ENCODE data around the gene ZBTB17. TPM values are rescaled to one million over a fixed set of nuclear protein-coding genes. Genes with fewer than 3 reads are reported as not detected.

Gene ZBTB17
- total and polyA plus RNA-seq, 9 of the 15 experiments (the other 6 are each of a cell fraction or from before 2014, with no cell fraction given): 1.1 to 53.4 (median 29.6) TPM

DNA sequence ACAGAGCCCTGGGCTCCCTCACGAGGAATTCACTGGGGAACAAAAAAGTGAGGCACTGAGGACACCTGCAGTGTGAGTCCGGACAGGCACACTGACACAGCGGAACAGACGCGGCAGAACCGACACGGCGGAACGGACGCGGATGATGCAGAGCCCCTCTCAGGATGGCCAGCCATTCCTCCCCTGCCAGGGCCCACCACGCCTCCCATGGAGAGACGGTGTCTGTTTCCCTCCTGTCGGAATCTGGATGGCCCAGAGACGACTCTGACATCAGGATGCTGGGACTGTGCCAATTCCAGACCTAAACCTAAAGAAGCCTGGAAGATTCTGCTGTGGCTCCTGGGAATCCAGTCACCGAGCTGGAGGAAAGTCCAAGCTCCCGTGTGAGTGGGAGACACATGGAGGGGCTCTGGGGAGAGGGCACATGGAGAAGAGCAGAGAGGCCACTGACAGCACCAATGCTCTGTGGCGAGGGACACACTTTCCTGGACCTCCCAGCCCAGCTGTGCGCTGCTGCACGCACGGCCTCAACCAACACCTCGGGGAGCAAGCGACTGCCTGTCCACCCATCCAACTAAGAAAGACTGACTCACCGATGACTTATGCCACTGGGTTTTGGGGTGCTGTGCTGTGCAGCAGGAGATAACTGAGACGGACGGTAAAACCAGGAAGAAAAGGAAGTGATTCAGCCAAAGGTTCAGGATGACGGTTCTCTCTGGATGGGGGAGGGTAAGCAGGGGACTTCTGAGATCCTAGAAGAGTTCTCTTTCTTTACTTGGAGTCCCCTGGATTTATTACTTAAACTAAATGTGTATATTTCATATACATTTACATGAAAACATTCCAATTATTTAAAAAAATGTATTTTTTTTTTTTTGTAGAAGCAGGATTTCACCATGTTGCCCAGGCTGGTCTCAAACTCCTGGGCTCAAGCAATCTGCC is 23.3 kb downstream of the ZBTB17 start (continued):
- TF ChIP-seq, protein P1, sequence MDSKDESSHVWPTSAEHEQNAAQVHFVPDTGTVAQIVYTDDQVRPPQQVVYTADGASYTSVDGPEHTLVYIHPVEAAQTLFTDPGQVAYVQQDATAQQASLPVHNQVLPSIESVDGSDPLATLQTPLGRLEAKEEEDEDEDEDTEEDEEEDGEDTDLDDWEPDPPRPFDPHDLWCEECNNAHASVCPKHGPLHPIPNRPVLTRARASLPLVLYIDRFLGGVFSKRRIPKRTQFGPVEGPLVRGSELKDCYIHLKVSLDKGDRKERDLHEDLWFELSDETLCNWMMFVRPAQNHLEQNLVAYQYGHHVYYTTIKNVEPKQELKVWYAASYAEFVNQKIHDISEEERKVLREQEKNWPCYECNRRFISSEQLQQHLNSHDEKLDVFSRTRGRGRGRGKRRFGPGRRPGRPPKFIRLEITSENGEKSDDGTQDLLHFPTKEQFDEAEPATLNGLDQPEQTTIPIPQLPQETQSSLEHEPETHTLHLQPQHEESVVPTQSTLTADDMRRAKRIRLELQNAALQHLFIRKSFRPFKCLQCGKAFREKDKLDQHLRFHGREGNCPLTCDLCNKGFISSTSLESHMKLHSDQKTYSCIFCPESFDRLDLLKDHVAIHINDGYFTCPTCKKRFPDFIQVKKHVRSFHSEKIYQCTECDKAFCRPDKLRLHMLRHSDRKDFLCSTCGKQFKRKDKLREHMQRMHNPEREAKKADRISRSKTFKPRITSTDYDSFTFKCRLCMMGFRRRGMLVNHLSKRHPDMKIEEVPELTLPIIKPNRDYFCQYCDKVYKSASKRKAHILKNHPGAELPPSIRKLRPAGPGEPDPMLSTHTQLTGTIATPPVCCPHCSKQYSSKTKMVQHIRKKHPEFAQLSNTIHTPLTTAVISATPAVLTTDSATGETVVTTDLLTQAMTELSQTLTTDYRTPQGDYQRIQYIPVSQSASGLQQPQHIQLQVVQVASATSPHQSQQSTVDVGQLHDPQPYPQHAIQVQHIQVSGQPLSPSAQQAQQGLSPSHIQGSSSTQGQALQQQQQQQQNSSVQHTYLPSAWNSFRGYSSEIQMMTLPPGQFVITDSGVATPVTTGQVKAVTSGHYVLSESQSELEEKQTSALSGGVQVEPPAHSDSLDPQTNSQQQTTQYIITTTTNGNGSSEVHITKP (IDR thresholded peaks at IDR 0.05; ENCODE audit: partially characterized antibody): peak; percentile 91
- no peak for TF ChIP-seq ZSCAN32 (CRISPR knock-in tag; IDR thresholded peaks at IDR 0.05)
- peak; percentile 93 for TF ChIP-seq CBFA2T2 (conservative IDR thresholded peaks at IDR 0.05)
- TF ChIP-seq ZNF384 (IDR thresholded peaks at IDR 0.05; ENCODE audit: low read depth, low read length): peak; percentile 59
- peak; percentile 81 for TF ChIP-seq PML (IDR thresholded peaks at IDR 0.05; ENCODE audit: low read length)
- TF ChIP-seq HCFC1 (IDR thresholded peaks at IDR 0.05; ENCODE audit: low read depth, low read length): peak; percentile 38; the same call in 1 of the 2 replicates
- no peak for TF ChIP-seq MCM7 (IDR thresholded peaks at IDR 0.05)
- no peak for TF ChIP-seq KAT2B (IDR thresholded peaks at IDR 0.05; ENCODE audit: low read depth, low read length)
- no peak for TF ChIP-seq ZNF354B (CRISPR knock-in tag; IDR thresholded peaks at IDR 0.05)
- peak; percentile 68; the same call in 1 of the 2 replicates for TF ChIP-seq ZNF444 (CRISPR knock-in tag; IDR thresholded peaks at IDR 0.05)
- no peak for TF ChIP-seq RBM34 (IDR thresholded peaks at IDR 0.05; ENCODE audit: borderline replicate concordance, insufficient read depth, low read length)
- no peak for TF ChIP-seq SRSF3 (IDR thresholded peaks at IDR 0.05; ENCODE audit: insufficient read depth, low read length)
- TF ChIP-seq CUX1 (CRISPR knock-in tag; IDR thresholded peaks at IDR 0.05): peak; percentile 54; the same call in 1 of the 2 replicates
- TF ChIP-seq, protein P2, sequence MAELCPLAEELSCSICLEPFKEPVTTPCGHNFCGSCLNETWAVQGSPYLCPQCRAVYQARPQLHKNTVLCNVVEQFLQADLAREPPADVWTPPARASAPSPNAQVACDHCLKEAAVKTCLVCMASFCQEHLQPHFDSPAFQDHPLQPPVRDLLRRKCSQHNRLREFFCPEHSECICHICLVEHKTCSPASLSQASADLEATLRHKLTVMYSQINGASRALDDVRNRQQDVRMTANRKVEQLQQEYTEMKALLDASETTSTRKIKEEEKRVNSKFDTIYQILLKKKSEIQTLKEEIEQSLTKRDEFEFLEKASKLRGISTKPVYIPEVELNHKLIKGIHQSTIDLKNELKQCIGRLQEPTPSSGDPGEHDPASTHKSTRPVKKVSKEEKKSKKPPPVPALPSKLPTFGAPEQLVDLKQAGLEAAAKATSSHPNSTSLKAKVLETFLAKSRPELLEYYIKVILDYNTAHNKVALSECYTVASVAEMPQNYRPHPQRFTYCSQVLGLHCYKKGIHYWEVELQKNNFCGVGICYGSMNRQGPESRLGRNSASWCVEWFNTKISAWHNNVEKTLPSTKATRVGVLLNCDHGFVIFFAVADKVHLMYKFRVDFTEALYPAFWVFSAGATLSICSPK (IDR thresholded peaks at IDR 0.05; ENCODE audit: borderline replicate concordance): no peak
- TF ChIP-seq SRSF1 (IDR thresholded peaks at IDR 0.05; ENCODE audit: low read depth, low read length): no peak
- no peak for TF ChIP-seq KLF10 (CRISPR knock-in tag; IDR thresholded peaks at IDR 0.05)
- peak; percentile 98 for TF ChIP-seq HMGN3 (IDR thresholded peaks at IDR 0.05; ENCODE audit: borderline replicate concordance, extremely low read depth, insufficient read length, low read depth, low read length)

All from K562 (cell line).